Neural cell (in vitro differentiated cells): ENCODE measurements around the gene CSMD2. TPM values are rescaled to one million over a fixed set of nuclear protein-coding genes. Genes with fewer than 3 reads are reported as not detected.

Source experiments
- H2AFZ ChIP-seq: fragments of 200-600, 300-800 bp; sonication (generic), shearing (Covaris generic); 2 replicates; pipeline ENCODE4 v1.6.0; 2014; ENCODE audit warnings: low read depth, mild to moderate bottlenecking, antibody characterized with exemption, low read length, moderate library complexity
- H3F3A ChIP-seq: fragments of 200-600 bp; shearing (Covaris generic); 2 replicates; pipeline ENCODE4 v1.6.1; 2016; ENCODE audit warnings: mild to moderate bottlenecking, moderate library complexity, mixed read lengths, antibody characterized with exemption, low read length; ENCODE audit not compliant: insufficient read depth, poor library complexity, severe bottlenecking
- H3K27ac ChIP-seq: fragments of 200-600, 300-800 bp; sonication (generic), shearing (Covaris generic); 2 replicates; pipeline ENCODE4 v1.5.1; 2014; ENCODE audit warnings: mild to moderate bottlenecking, low read length, moderate library complexity
- H3K27me3 ChIP-seq: fragments of 300-800, 200-600 bp; sonication (generic), shearing (Covaris generic); 2 replicates; pipeline ENCODE4 v1.6.0; 2014; ENCODE audit warnings: mild to moderate bottlenecking, low read depth, low read length, moderate library complexity; ENCODE audit not compliant: insufficient read depth
- H3K36me3 ChIP-seq: fragments of 300-800, 200-600 bp; sonication (generic), shearing (Covaris generic); 2 replicates; pipeline ENCODE4 v1.5.1; 2014; ENCODE audit warnings: mild to moderate bottlenecking, antibody characterized with exemption, low read length, moderate library complexity; ENCODE audit not compliant: insufficient read depth
- H3K4me2 ChIP-seq: fragments of 300-800, 200-600 bp; sonication (generic), shearing (Covaris generic); 2 replicates; pipeline ENCODE4 v1.6.0; 2014; ENCODE audit warnings: mild to moderate bottlenecking, low read length
- H3K4me3 ChIP-seq: fragments of 300-800, 200-600 bp; sonication (generic), shearing (Covaris generic); 2 replicates; pipeline ENCODE4 v1.5.1; 2014; ENCODE audit warnings: mild to moderate bottlenecking, low read length, moderate library complexity
- H3K79me2 ChIP-seq: fragments of 200-600 bp; shearing (Covaris generic); replicated peaks from 2 replicates; pipeline ENCODE4 v1.6.0; 2014; ENCODE audit warnings: mild to moderate bottlenecking, low read length, moderate library complexity; ENCODE audit not compliant: insufficient read depth
- H3K9ac ChIP-seq: fragments of 300-800, 200-600 bp; sonication (generic), shearing (Covaris generic); 2 replicates; pipeline ENCODE4 v1.6.1; 2016; ENCODE audit warnings: mild to moderate bottlenecking, low read length, mixed read lengths
- H3K9me2 ChIP-seq: fragments of 200-600 bp; shearing (Covaris generic); 2 replicates; pipeline ENCODE4 v1.6.1; 2016; ENCODE audit warnings: mild to moderate bottlenecking, low read length, mixed read lengths; ENCODE audit not compliant: insufficient read depth
- H3K9me3 ChIP-seq: fragments of 200-600, 300-800 bp; sonication (generic), shearing (Covaris generic); 2 replicates; pipeline ENCODE4 v1.6.1; 2016; ENCODE audit warnings: mild to moderate bottlenecking, mixed run types, low read length, moderate library complexity, mixed read lengths
- H4K20me1 ChIP-seq: fragments of 200-600 bp; shearing (Covaris generic); 2 replicates; pipeline ENCODE4 v1.6.1; 2016; ENCODE audit warnings: mild to moderate bottlenecking, mixed run types; ENCODE audit not compliant: insufficient read depth
- CTCF ChIP-seq: fragments of 450-650 bp; IDR thresholded peaks from 2 replicates; pipeline ENCODE4 v1.5.1; 2014; ENCODE audit warnings: antibody characterized with exemption, mild to moderate bottlenecking, moderate library complexity; ENCODE audit not compliant: poor library complexity, severe bottlenecking
- EP300 ChIP-seq: fragments of 450-650 bp; conservative IDR thresholded peaks from 2 replicates; pipeline ENCODE4 v1.6.1; 2014; ENCODE audit warnings: antibody characterized with exemption, mild to moderate bottlenecking, moderate library complexity; ENCODE audit not compliant: poor library complexity, severe bottlenecking
- EZH2 ChIP-seq: fragments of 200-600, 300-800 bp; shearing (Covaris generic), sonication (generic); IDR thresholded peaks from 2 replicates; pipeline ENCODE4 v1.6.1; 2014; ENCODE audit warnings: antibody characterized with exemption, low read length, borderline replicate concordance, mild to moderate bottlenecking; ENCODE audit not compliant: insufficient read depth, poor library complexity, severe bottlenecking
- MXI1 ChIP-seq: fragments of 450-650 bp; conservative IDR thresholded peaks from 2 replicates; pipeline ENCODE4 v1.6.1; 2014; ENCODE audit warnings: antibody characterized with exemption, mild to moderate bottlenecking; ENCODE audit not compliant: poor library complexity, severe bottlenecking
- POLR2AphosphoS5 ChIP-seq: IDR thresholded peaks from 2 replicates; pipeline ENCODE4 v1.6.1; 2012
- RAD21 ChIP-seq: fragments of 450-650 bp; conservative IDR thresholded peaks from 2 replicates; pipeline ENCODE4 v1.6.1; 2014; ENCODE audit warnings: antibody characterized with exemption, mild to moderate bottlenecking, moderate library complexity
- SMC3 ChIP-seq: fragments of 450-650 bp; conservative IDR thresholded peaks from 2 replicates; pipeline ENCODE4 v1.6.1; 2014; ENCODE audit warnings: antibody characterized with exemption, mild to moderate bottlenecking, moderate library complexity; ENCODE audit not compliant: poor library complexity
- TAF1 ChIP-seq: IDR thresholded peaks from 2 replicates; pipeline ENCODE4 v1.6.1; 2012; ENCODE audit warnings: low read depth
- polyA plus RNA-seq: library from polyadenylated mRNA; depleted of rRNA; stranded (reverse); fragments of >200 nt; gene quantifications from 2 replicates; pipeline ENCODE4 v1.2.3, GENCODE V29; 2014
- TF ChIP-seq, protein P1 (sequence below): IDR thresholded peaks from 2 replicates; pipeline ENCODE4 v1.6.1; 2012; ENCODE audit warnings: borderline replicate concordance

CSMD2 gene
- polyA plus RNA-seq, 1 donor from 2014 or later, result 9.6 TPM

DNA sequence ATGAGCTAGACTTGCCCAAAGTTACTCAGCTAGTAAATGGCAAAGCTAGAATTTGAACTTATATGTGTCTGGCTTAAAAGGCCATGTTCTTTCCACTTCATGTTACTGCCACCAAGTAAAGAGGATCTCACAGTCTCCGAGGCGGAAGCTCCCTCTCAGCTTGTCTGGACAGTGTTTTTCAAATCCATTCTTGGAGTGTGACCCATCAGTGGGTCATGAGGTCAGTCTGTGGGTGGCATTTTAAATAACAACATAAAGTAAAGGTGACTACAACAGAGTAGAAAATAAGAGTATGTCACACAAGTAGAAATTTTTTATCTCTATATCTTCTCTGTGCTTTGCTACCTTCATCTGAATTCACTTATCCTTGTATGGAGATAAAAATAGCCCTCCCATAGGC lies 304.4 kb downstream of the CSMD2 start:
- Histone ChIP-seq H3K9me3 (no peaks in the 10 kb centered on the region), H3K27me3 (no peaks in the 10 kb centered on the region), H4K20me1 (no peaks in the 10 kb centered on the region), H3K27ac (no peak overlapping the region), H3K9ac (no peak overlapping the region), H3K9me2 (no peaks in the 10 kb centered on the region), H3F3A (no peaks in the 10 kb centered on the region), H3K79me2 (no peaks in the 10 kb centered on the region), H2AFZ (no peak overlapping the region), H3K36me3 (no peaks in the 10 kb centered on the region), H3K4me2 (no peak overlapping the region), H3K4me3 (no peak overlapping the region)
- TF ChIP-seq MXI1 (no peak), TAF1 (no peak), EP300 (no peak), CTCF (no peak), EZH2 (no peak), POLR2AphosphoS5 (no peak), RAD21 (no peak), SMC3 (no peak)
- TF ChIP-seq, protein P1, sequence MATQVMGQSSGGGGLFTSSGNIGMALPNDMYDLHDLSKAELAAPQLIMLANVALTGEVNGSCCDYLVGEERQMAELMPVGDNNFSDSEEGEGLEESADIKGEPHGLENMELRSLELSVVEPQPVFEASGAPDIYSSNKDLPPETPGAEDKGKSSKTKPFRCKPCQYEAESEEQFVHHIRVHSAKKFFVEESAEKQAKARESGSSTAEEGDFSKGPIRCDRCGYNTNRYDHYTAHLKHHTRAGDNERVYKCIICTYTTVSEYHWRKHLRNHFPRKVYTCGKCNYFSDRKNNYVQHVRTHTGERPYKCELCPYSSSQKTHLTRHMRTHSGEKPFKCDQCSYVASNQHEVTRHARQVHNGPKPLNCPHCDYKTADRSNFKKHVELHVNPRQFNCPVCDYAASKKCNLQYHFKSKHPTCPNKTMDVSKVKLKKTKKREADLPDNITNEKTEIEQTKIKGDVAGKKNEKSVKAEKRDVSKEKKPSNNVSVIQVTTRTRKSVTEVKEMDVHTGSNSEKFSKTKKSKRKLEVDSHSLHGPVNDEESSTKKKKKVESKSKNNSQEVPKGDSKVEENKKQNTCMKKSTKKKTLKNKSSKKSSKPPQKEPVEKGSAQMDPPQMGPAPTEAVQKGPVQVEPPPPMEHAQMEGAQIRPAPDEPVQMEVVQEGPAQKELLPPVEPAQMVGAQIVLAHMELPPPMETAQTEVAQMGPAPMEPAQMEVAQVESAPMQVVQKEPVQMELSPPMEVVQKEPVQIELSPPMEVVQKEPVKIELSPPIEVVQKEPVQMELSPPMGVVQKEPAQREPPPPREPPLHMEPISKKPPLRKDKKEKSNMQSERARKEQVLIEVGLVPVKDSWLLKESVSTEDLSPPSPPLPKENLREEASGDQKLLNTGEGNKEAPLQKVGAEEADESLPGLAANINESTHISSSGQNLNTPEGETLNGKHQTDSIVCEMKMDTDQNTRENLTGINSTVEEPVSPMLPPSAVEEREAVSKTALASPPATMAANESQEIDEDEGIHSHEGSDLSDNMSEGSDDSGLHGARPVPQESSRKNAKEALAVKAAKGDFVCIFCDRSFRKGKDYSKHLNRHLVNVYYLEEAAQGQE, result no peak

DNA sequence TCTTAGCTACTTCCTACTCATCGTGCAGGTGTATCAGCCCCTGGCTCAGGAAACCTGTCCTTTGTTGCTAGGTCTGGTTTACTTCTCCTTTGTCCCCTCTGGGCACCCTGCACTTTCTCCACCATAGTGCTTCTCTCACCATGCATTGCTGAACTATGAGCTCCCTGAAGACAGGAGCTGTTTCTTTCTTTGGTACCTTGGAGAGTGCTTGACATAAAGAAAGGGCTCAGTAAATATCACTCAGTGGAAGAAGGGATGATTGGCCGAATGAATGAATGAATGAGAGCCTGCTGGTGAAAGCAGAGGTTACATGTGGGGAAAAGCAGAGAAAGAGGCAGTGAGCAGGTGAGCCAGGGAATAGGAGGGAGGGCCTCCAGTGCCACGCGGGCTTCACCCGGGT lies 310.9 kb downstream of the CSMD2 start:
- H3K4me3 ChIP-seq, result no peak overlapping the region
- no peaks in the 10 kb centered on the region for H4K20me1 ChIP-seq
- TF ChIP-seq MXI1, result no peak
- TF ChIP-seq, protein P1, result no peak
- no peak for TF ChIP-seq RAD21
- TF ChIP-seq EZH2, result no peak
- no peak for TF ChIP-seq CTCF
- TF ChIP-seq EP300, result no peak
- no peak for TF ChIP-seq POLR2AphosphoS5
- no peak for TF ChIP-seq TAF1
- no peak for TF ChIP-seq SMC3
- H3F3A ChIP-seq, result no peaks in the 10 kb centered on the region
- no peaks in the 10 kb centered on the region for H3K9me3 ChIP-seq
- H2AFZ ChIP-seq, result no peak overlapping the region
- no peak overlapping the region for H3K4me2 ChIP-seq
- no peaks in the 10 kb centered on the region for H3K79me2 ChIP-seq
- no peak overlapping the region for H3K9ac ChIP-seq
- no peaks in the 10 kb centered on the region for H3K9me2 ChIP-seq
- no peak overlapping the region for H3K27ac ChIP-seq
- H3K27me3 ChIP-seq, result no peaks in the 10 kb centered on the region
- no peaks in the 10 kb centered on the region for H3K36me3 ChIP-seq
